ENCODE measurements around the gene ZBTB3. TPM values are rescaled to one million over a fixed set of nuclear protein-coding genes. Genes with fewer than 3 reads are reported as not detected.

The ZBTB3 gene
- total and polyA plus RNA-seq, 7 experiments from 2014 or later = 4.1 to 24.1 (median 8.4) TPM

DNA sequence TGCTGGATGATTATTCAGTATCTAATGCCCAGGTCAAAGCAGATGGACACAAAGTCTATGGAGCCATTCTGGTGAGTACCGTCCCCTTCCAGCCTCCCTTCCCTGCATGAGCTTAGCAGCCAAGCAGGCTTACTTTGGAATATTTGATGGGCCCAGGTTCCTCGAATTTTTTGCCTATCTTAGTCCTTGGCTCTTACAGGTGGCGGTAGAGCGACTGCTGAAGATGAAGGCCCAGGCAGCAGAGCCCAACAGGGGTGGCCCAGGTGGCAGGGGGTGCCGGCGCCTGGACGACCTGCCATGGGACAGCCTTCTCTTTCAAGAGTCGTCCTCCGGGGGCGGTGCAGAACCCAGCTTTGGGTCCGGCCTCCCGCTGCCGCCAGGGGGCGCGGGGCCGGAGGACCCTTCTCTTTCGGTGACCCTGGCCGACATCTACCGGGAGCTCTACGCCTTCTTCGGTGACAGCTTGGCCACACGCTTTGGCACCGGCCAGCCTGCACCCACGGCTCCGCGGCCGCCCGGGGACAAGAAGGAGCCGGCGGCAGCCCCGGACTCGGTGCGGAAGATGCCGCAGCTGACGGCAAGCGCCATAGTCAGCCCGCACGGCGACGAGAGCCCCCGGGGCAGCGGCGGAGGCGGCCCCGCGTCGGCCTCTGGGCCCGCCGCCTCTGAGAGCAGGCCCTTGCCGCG lies 32.5 kb upstream of the ZBTB3 start:
- CTCF ChIA-PET = interaction anchor here (0.6 to 3.4 kb wide), 26 partner anchors 9 to 392 kb away, joined by 3 to 34 read pairs (median 5); partner anchors contain the start of genes HNRNPUL2, INTS5, POLR2G and SLC3A2
- peak overlapping the region; percentile 85 to 96 (median 90) for H3K4me3 Mint-ChIP-seq

DNA sequence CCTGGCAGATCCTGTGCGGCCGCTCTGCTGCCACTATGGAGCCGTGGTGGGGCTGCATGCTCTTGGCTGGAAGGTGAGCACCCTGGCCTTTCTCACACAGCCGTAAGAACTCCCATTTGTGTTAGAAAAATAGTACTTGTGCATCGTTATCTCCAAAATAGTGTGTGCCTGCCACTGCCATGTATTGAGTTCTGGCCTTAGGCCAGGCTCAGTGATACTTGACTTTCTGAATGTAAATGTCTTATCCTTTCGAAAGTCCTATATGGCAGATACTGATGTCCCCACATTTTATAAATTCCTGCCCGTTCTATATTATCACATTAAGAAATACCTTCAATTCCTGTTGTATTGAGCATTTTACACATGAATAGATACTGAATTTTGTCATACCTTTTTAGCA lies 28.8 kb upstream of the ZBTB3 start:
- Mint-ChIP-seq H3K4me1 (peaks cover 0 to 18% (median 12%) of the 10 kb centered on the region in 7 donors), H3K27me3 (no peaks in the 10 kb centered on the region), H3K36me3 (peaks cover 0 to 13% (median 4%) of the 10 kb centered on the region in 5 donors), H3K4me3 (no peak overlapping the region), H3K9me3 (no peaks in the 10 kb centered on the region), H3K27ac (peak overlapping the region in 1 of 9 donors; percentile 57)
- intact Hi-C loops (cut with micrococcal nuclease) = no loop called here
- ATAC-seq = no peak
- peaks cover 8 to 11% of the 10 kb centered on the region in 2 donors for H3K4me1 ChIP-seq (ENCODE audit: control insufficient read depth in 2 of 2, insufficient read depth in 2 of 2, low read length in 2 of 2)
- no peak for DNase-seq
- CTCF ChIA-PET = no interaction called here
- no peak overlapping the region for H3K27ac ChIP-seq (ENCODE audit: low read depth, low read length)
- POLR2A ChIA-PET = interaction anchor here (0.9 kb wide), 1 partner anchor 45 kb away, joined by 3 read pairs; no protein-coding TSS in a partner anchor
- no peak overlapping the region for H3K4me3 ChIP-seq (ENCODE audit: low read length)
- H3K27me3 ChIP-seq (ENCODE audit: control insufficient read depth in 2 of 2, insufficient read depth in 2 of 2, low read length in 2 of 2) = no peaks in the 10 kb centered on the region
- H3K9me3 ChIP-seq (ENCODE audit: control insufficient read depth in 2 of 3, low read length in 3 of 3) = no peaks in the 10 kb centered on the region
- peaks cover 0 to 35% (median 0%) of the 10 kb centered on the region in 3 experiments for H3K36me3 ChIP-seq (ENCODE audit: control insufficient read depth in 2 of 3, insufficient read depth in 3 of 3, low read length in 3 of 3)

More for the DNA sequence above, 32.5 kb upstream of the ZBTB3 start:
- H3K4me1 Mint-ChIP-seq = peaks cover 19 to 53% (median 38%) of the 10 kb centered on the region in 7 donors
- Histone ChIP-seq H3K36me3 (ENCODE audit: control insufficient read depth in 2 of 3, insufficient read depth in 3 of 3, low read length in 3 of 3) (peaks cover 0 to 50% (median 6%) of the 10 kb centered on the region in 3 experiments), H3K27me3 (ENCODE audit: control insufficient read depth in 2 of 2, insufficient read depth in 2 of 2, low read length in 2 of 2) (no peaks in the 10 kb centered on the region), H3K27ac (ENCODE audit: low read depth, low read length) (peak overlapping the region; percentile 93), H3K4me3 (ENCODE audit: low read length) (peak overlapping the region; percentile 82), H3K9me3 (ENCODE audit: control insufficient read depth in 2 of 3, low read length in 3 of 3) (no peaks in the 10 kb centered on the region), H3K4me1 (ENCODE audit: control insufficient read depth in 2 of 2, insufficient read depth in 2 of 2, low read length in 2 of 2) (peaks cover 30 to 35% of the 10 kb centered on the region in 2 donors)
- POLR2A ChIA-PET = interaction anchor here (0.7 to 14.1 kb wide), 29 partner anchors 8 to 195 kb away, joined by 3 to 224 read pairs (median 9); partner anchors contain the start of genes C11orf98, CSKMT, HNRNPUL2 and INTS5
- intact Hi-C loops (cut with micrococcal nuclease) = loop anchor here (1.0 to 5.0 kb wide), 16 partner anchors 15 to 236 kb away; partner anchors contain the start of genes NXF1 (in 2 of the 2), POLR2G (in 2 of the 2), STX5 (in 2 of the 2) and TAF6L (in 2 of the 2)
- ATAC-seq = peak; percentile 80
- no peaks in the 10 kb centered on the region for H3K27me3 Mint-ChIP-seq
- H3K27ac Mint-ChIP-seq = peak overlapping the region; percentile 88 to 99 (median 95)
- H3K9me3 Mint-ChIP-seq = no peaks in the 10 kb centered on the region
- peak; percentile 76 to 90 (median 81) for DNase-seq
- peaks cover 0 to 20% (median 4%) of the 10 kb centered on the region in 5 donors for H3K36me3 Mint-ChIP-seq

DNA sequence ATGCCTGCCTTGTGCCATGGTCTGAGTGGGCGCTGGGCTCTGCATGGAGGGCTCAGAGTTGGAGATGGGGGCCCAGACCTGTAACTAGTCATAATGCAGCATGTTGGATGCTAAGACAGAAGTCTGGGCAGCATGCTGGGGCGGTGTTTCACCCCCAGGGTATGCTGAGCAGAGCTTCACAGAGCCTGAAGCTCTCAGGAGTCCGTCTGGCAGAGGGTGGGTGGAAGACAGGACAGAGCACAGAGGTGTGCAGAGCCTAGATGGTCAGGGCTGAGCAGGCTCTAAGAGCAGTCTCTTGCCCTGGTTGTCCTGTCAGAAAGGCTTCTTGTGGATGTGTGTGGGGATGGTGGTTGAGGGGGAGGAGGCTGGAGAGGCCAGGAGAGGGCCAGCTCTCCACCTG lies 24.5 kb upstream of the ZBTB3 start:
- peaks cover 0 to 22% (median 7%) of the 10 kb centered on the region in 5 donors for H3K36me3 Mint-ChIP-seq
- no peak overlapping the region for H3K4me3 ChIP-seq (ENCODE audit: low read length)
- POLR2A ChIA-PET = no interaction called here
- no peak overlapping the region for H3K4me3 Mint-ChIP-seq
- no peaks in the 10 kb centered on the region for H3K27me3 Mint-ChIP-seq
- DNase-seq (no peak), ATAC-seq (no peak)
- intact Hi-C loops (cut with micrococcal nuclease) = no loop called here
- no peaks in the 10 kb centered on the region for H3K9me3 Mint-ChIP-seq
- no peaks in the 10 kb centered on the region for H3K4me1 ChIP-seq (ENCODE audit: control insufficient read depth in 2 of 2, insufficient read depth in 2 of 2, low read length in 2 of 2)
- no peaks in the 10 kb centered on the region for H3K27me3 ChIP-seq (ENCODE audit: control insufficient read depth in 2 of 2, insufficient read depth in 2 of 2, low read length in 2 of 2)
- CTCF ChIA-PET = no interaction called here
- H3K27ac Mint-ChIP-seq = peak overlapping the region in 3 of 9 donors; percentile 36 to 77 (median 62)
- H3K9me3 ChIP-seq (ENCODE audit: control insufficient read depth in 2 of 3, low read length in 3 of 3) = no peaks in the 10 kb centered on the region
- no peak overlapping the region for H3K27ac ChIP-seq (ENCODE audit: low read depth, low read length)
- peaks cover 0 to 47% (median 0%) of the 10 kb centered on the region in 3 experiments for H3K36me3 ChIP-seq (ENCODE audit: control insufficient read depth in 2 of 3, insufficient read depth in 3 of 3, low read length in 3 of 3)
- peaks cover 0 to 14% (median 6%) of the 10 kb centered on the region in 7 donors for H3K4me1 Mint-ChIP-seq

DNA sequence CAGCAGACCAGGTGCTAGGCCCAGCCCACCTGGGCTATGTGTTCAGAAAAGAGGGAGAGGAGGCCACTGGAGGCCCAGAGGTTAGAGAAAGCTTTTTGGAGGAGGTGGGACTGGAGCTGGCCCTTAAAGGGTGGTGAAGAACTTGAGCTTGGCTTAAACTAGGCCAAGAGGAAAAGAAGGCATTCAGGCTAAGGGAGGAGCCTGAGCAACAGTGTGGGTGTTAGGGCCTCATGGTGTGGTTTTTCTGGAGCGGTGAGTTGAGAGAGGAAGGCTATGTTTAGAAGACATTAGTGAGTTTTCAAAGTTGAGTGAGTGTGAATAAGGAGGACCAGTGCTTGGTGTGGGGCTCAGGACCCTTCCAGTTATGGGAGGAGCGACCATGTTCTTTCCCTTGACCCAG lies 23.4 kb upstream of the ZBTB3 start:
- POLR2A ChIA-PET = interaction anchor here (0.6 to 3.3 kb wide), 2 partner anchors 34 to 78 kb away, joined by 3 to 15 read pairs; no protein-coding TSS in a partner anchor

DNA sequence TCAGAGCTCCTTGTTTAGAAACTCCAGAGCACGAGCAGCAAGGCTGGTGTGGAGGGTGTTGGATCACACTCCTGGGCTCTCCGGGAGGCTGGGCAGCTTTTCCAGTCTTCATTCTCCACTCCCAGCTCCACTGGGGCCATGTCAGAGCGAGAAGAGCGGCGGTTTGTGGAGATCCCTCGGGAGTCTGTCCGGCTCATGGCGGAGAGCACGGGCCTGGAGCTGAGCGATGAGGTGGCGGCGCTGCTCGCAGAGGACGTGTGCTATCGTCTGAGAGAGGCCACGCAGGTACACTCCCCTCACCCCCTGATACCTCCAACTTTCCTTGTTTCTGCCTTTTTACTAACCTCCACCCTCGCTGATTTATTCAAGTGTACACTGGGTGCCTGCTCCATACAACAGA lies 21.7 kb upstream of the ZBTB3 start:
- no peaks in the 10 kb centered on the region for H3K27me3 Mint-ChIP-seq
- DNase-seq (no peak), ATAC-seq (no peak)
- H3K36me3 Mint-ChIP-seq = peaks cover 0 to 22% (median 7%) of the 10 kb centered on the region in 5 donors
- Histone ChIP-seq H3K27me3 (ENCODE audit: control insufficient read depth in 2 of 2, insufficient read depth in 2 of 2, low read length in 2 of 2) (no peaks in the 10 kb centered on the region), H3K4me3 (ENCODE audit: low read length) (no peak overlapping the region), H3K27ac (ENCODE audit: low read depth, low read length) (no peak overlapping the region), H3K9me3 (ENCODE audit: control insufficient read depth in 2 of 3, low read length in 3 of 3) (no peaks in the 10 kb centered on the region), H3K36me3 (ENCODE audit: control insufficient read depth in 2 of 3, insufficient read depth in 3 of 3, low read length in 3 of 3) (peaks cover 0 to 33% (median 0%) of the 10 kb centered on the region in 3 experiments), H3K4me1 (ENCODE audit: control insufficient read depth in 2 of 2, insufficient read depth in 2 of 2, low read length in 2 of 2) (peaks cover under 1 to 2% of the 10 kb centered on the region in 2 donors)
- intact Hi-C loops (cut with micrococcal nuclease) = no loop called here
- ChIA-PET CTCF (interaction anchor here (1.3 kb wide), 2 partner anchors 11 to 215 kb away, joined by 3 to 6 read pairs; partner anchors contain the start of gene TMEM179B), POLR2A (interaction anchor here (0.6 to 3.3 kb wide), 9 partner anchors 11 to 110 kb away, joined by 3 to 15 read pairs (median 4); partner anchors contain the start of genes POLR2G, TEX54, TMEM179B and ZBTB3)
- peak overlapping the region in 2 of 10 donors; percentile 16 to 45 for H3K4me3 Mint-ChIP-seq
- H3K9me3 Mint-ChIP-seq = no peaks in the 10 kb centered on the region
- H3K4me1 Mint-ChIP-seq = peaks cover 9 to 26% (median 15%) of the 10 kb centered on the region in 7 donors
- peak overlapping the region in 2 of 9 donors; percentile 12 to 24 for H3K27ac Mint-ChIP-seq

More for the DNA sequence above, 23.4 kb upstream of the ZBTB3 start:
- Histone ChIP-seq H3K9me3 (ENCODE audit: control insufficient read depth in 2 of 3, low read length in 3 of 3) (no peaks in the 10 kb centered on the region), H3K27me3 (ENCODE audit: control insufficient read depth in 2 of 2, insufficient read depth in 2 of 2, low read length in 2 of 2) (no peaks in the 10 kb centered on the region), H3K27ac (ENCODE audit: low read depth, low read length) (no peak overlapping the region), H3K36me3 (ENCODE audit: control insufficient read depth in 2 of 3, insufficient read depth in 3 of 3, low read length in 3 of 3) (peaks cover 0 to 41% (median 0%) of the 10 kb centered on the region in 3 experiments), H3K4me3 (ENCODE audit: low read length) (no peak overlapping the region), H3K4me1 (ENCODE audit: control insufficient read depth in 2 of 2, insufficient read depth in 2 of 2, low read length in 2 of 2) (no peaks in the 10 kb centered on the region)
- DNase-seq = no peak
- Mint-ChIP-seq H3K27ac (peak overlapping the region in 4 of 9 donors; percentile 6 to 78 (median 38)), H3K9me3 (no peaks in the 10 kb centered on the region), H3K36me3 (peaks cover 0 to 22% (median 7%) of the 10 kb centered on the region in 5 donors), H3K27me3 (no peaks in the 10 kb centered on the region), H3K4me3 (peak overlapping the region in 1 of 10 donors; percentile 4), H3K4me1 (peaks cover 0 to 14% (median 6%) of the 10 kb centered on the region in 7 donors)
- intact Hi-C loops (cut with micrococcal nuclease) = no loop called here
- CTCF ChIA-PET = interaction anchor here (0.6 to 1.5 kb wide), 2 partner anchors 9 to 23 kb away, joined by 3 to 5 read pairs; partner anchors contain the start of gene ZBTB3
- no peak for ATAC-seq

DNA sequence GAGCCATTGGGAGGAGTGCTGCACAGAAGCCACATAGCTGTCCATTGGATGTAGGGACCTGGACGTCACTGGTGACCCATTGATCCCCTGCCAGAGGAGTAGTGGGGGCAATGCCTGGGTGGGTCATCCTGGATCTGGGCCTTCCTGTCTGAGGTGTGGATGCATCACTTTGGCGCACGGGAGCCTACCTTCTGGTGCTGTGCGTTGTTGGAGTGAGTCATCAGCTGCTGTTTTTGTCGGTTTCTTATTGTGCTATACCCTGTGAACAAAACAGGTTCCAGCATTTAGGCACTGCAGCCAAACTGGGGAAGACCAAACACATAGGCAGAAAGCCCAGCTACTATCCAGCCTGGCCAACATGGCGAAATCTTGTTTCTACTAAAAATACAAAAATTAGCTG lies 20.4 kb upstream of the ZBTB3 start:
- no peak overlapping the region for H3K27ac ChIP-seq (ENCODE audit: low read depth, low read length)
- Mint-ChIP-seq H3K27ac (peak overlapping the region in 1 of 9 donors; percentile 49), H3K36me3 (peaks cover 0 to 22% (median 7%) of the 10 kb centered on the region in 5 donors), H3K27me3 (no peaks in the 10 kb centered on the region), H3K4me1 (peaks cover 21 to 36% (median 27%) of the 10 kb centered on the region in 7 donors), H3K4me3 (no peak overlapping the region), H3K9me3 (no peaks in the 10 kb centered on the region)
- H3K9me3 ChIP-seq (ENCODE audit: control insufficient read depth in 2 of 3, low read length in 3 of 3) = no peaks in the 10 kb centered on the region
- H3K36me3 ChIP-seq (ENCODE audit: control insufficient read depth in 2 of 3, insufficient read depth in 3 of 3, low read length in 3 of 3) = peaks cover 0 to 33% (median 0%) of the 10 kb centered on the region in 3 experiments
- ChIA-PET CTCF (interaction anchor here (1.3 kb wide), 1 partner anchor 12 kb away, joined by 6 read pairs; the partner anchor contains the start of gene TMEM179B), POLR2A (interaction anchor here (0.8 to 3.3 kb wide), 9 partner anchors 13 to 109 kb away, joined by 3 to 15 read pairs (median 4); partner anchors contain the start of genes HNRNPUL2, POLR2G, TTC9C and ZBTB3)
- H3K4me1 ChIP-seq (ENCODE audit: control insufficient read depth in 2 of 2, insufficient read depth in 2 of 2, low read length in 2 of 2) = peaks cover 10 to 13% of the 10 kb centered on the region in 2 donors
- ATAC-seq (no peak), DNase-seq (no peak)
- H3K4me3 ChIP-seq (ENCODE audit: low read length) = no peak overlapping the region
- intact Hi-C loops (cut with micrococcal nuclease) = no loop called here
- no peaks in the 10 kb centered on the region for H3K27me3 ChIP-seq (ENCODE audit: control insufficient read depth in 2 of 2, insufficient read depth in 2 of 2, low read length in 2 of 2)

Measured in naive thymus-derived CD4-positive, alpha-beta T cell (primary cell).